ENCODE results near the gene UBXN7.

The UBXN7 gene

GRCh38 chr3:196339493-196340254 lies 92.6 kb downstream of the UBXN7 start:
- H3K9ac ChIP-seq = no peak overlapping the region
- no peak overlapping the region for H3K27ac ChIP-seq
- no peaks in the 10 kb centered on the region for H3K27me3 ChIP-seq (ENCODE audit: control insufficient read depth, insufficient read depth, low read length)
- no peaks in the 10 kb centered on the region for H3K79me2 ChIP-seq
- no peak overlapping the region for H3K4me3 ChIP-seq (ENCODE audit: low read depth, low read length)
- H3K36me3 ChIP-seq (ENCODE audit: control insufficient read depth, insufficient read depth, low read length) = no peaks in the 10 kb centered on the region
- no peaks in the 10 kb centered on the region for H3K4me1 ChIP-seq
- H3K4me2 ChIP-seq (ENCODE audit: low read length) = no peak overlapping the region
- no peaks in the 10 kb centered on the region for H3K9me3 ChIP-seq (ENCODE audit: control insufficient read depth, low read length)
- no peak overlapping the region for H2AFZ ChIP-seq
- no peak for TF ChIP-seq CTCF (IDR thresholded peaks at IDR 0.05)

GRCh38 chr3:196339044-196339443 lies 93.2 kb downstream of the UBXN7 start:
- H3K4me3 ChIP-seq (ENCODE audit: low read depth, low read length) = no peak overlapping the region
- H3K9ac ChIP-seq = no peak overlapping the region
- no peak overlapping the region for H2AFZ ChIP-seq
- no peak overlapping the region for H3K27ac ChIP-seq
- H3K27me3 ChIP-seq (ENCODE audit: control insufficient read depth, insufficient read depth, low read length) = no peaks in the 10 kb centered on the region
- TF ChIP-seq CTCF (IDR thresholded peaks at IDR 0.05) = no peak
- H3K9me3 ChIP-seq (ENCODE audit: control insufficient read depth, low read length) = no peaks in the 10 kb centered on the region
- H3K4me2 ChIP-seq (ENCODE audit: low read length) = no peak overlapping the region
- no peaks in the 10 kb centered on the region for H3K4me1 ChIP-seq
- H3K36me3 ChIP-seq (ENCODE audit: control insufficient read depth, insufficient read depth, low read length) = no peaks in the 10 kb centered on the region
- no peaks in the 10 kb centered on the region for H3K79me2 ChIP-seq

DNA sequence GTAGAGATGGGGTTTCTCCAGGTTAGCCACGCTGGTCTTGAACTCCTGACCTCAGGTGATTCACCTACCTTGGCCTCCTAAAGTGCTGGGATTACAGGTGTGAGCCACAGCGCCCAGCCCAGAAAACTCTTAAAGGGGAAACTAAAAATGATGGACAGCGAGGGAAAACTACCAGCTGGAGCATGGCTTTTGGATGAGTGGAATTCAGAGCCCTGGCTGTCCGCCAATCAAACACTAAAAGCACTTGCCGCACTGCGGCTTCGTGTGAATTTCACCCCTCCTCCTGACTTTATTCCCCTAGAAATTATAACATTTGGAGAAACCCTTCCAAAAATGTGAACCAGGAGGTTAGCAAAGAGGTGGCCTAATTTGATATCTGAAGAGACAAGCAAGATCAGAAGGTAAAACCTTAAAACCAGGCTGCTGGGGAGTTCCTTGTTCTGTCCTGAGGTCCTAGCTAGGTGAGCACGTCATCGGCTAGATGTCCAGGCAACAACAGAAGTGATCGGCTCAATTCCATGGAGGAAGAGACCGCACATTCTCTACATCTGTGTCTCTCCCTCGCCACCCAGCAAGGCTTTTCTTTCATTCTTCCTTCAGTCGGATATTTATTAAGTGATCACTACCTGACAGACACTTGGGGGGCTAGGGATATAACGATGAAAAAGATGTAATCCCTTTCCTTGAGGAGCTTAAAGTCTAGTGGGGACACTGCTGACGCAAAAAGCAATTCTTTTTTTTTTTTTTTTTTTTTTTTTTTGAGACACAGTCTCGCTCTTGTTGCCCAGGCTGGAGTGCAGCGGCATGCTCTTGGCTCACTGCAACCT lies 95.7 kb downstream of the UBXN7 start:
- Histone ChIP-seq H3K4me3 (ENCODE audit: low read depth, low read length) (no peak overlapping the region), H3K27ac (no peak overlapping the region), H3K9me3 (ENCODE audit: control insufficient read depth, low read length) (no peaks in the 10 kb centered on the region), H3K36me3 (ENCODE audit: control insufficient read depth, insufficient read depth, low read length) (no peaks in the 10 kb centered on the region), H3K79me2 (no peaks in the 10 kb centered on the region), H3K9ac (no peak overlapping the region), H2AFZ (no peak overlapping the region), H3K4me1 (no peaks in the 10 kb centered on the region), H3K4me2 (ENCODE audit: low read length) (no peak overlapping the region), H3K27me3 (ENCODE audit: control insufficient read depth, insufficient read depth, low read length) (no peaks in the 10 kb centered on the region)
- no peak for TF ChIP-seq CTCF (IDR thresholded peaks at IDR 0.05)

DNA sequence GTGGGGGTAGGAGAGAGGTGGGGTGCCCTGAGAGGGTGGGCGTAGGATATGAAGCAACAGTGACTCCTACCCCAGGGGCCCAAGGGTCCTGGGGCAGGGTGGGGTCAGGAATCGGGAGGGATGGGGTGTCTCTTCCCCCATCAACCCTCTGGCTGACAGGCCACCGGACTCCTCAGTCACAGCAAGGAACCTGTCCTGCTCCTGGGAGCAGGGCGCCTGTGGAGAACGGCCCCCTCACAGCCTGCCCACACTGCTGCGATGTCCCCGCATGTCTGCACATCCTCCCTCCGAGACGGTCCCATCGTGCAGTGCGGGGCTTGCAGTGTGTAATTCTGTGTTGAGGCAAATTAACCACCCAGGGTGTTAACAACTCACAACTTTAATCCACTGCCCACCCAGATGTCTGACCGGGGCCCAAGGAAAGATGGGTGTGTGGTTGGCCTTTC lies 96.7 kb downstream of the UBXN7 start:
- Histone ChIP-seq H3K27ac (no peak overlapping the region), H3K27me3 (ENCODE audit: control insufficient read depth, insufficient read depth, low read length) (no peaks in the 10 kb centered on the region), H3K79me2 (no peaks in the 10 kb centered on the region), H2AFZ (no peak overlapping the region), H3K4me2 (ENCODE audit: low read length) (no peak overlapping the region), H3K36me3 (ENCODE audit: control insufficient read depth, insufficient read depth, low read length) (no peaks in the 10 kb centered on the region), H3K4me1 (no peaks in the 10 kb centered on the region), H3K9me3 (ENCODE audit: control insufficient read depth, low read length) (no peaks in the 10 kb centered on the region), H3K4me3 (ENCODE audit: low read depth, low read length) (no peak overlapping the region), H3K9ac (no peak overlapping the region)
- no peak for TF ChIP-seq CTCF (IDR thresholded peaks at IDR 0.05)

All from parathyroid adenoma (tissue), 2 donors.